SK-N-SH (cell line): ENCODE results near the gene PPP6R2. TPM values are rescaled to one million over a fixed set of nuclear protein-coding genes. Genes with fewer than 3 reads are reported as not detected.

Experiments used
- CTCF ChIA-PET: fragments of 300-600, 350-600 bp; formaldehyde crosslinking; extraction: SDS; loops from one replicate; lab custom pipeline; 2021; lab: Yijun Ruan, JAX
- POLR2A ChIA-PET: fragments of 350-600 bp; sonication (Branson Sonifier 250); formaldehyde crosslinking; extraction: SDS; loops from one replicate; lab custom pipeline; 2020; ENCODE audit warnings: antibody characterized with exemption, inconsistent platforms; lab: Yijun Ruan, JAX
- DNase-seq: peaks from one replicate; pipeline ENCODE4 v3.0.0; 2012
- H2AFZ ChIP-seq: fragments of 200-600 bp; sonication (generic); 2 replicates; pipeline ENCODE4 v1.8.1; 2016; ENCODE audit warnings: antibody characterized with exemption, mild to moderate bottlenecking, low read depth
- H3F3A ChIP-seq: fragments of 200-600 bp; sonication (generic); replicated peaks from 2 replicates; pipeline ENCODE3; 2016; ENCODE audit warnings: antibody characterized with exemption, mild to moderate bottlenecking; ENCODE audit not compliant: insufficient read depth
- H3K27ac ChIP-seq, 2 experiments: fragments of 200-500 bp in 1 of 2; fragments of 200-600 bp in 1 of 2; sonication (Bioruptor generic) in 1 of 2; sonication (generic), shearing (Covaris generic) in 1 of 2; 2 replicates each; pipeline versions ENCODE4 v1.5.1 to v1.6.1; 2014 to 2016; ENCODE audit warnings: low read depth in 2 of 2, inconsistent platforms in 1 of 2, low read length in 1 of 2, mild to moderate bottlenecking in 1 of 2, mixed read lengths in 1 of 2
- H3K27me3 ChIP-seq: fragments of 200-600 bp; sonication (generic), shearing (Covaris generic); 2 replicates; pipeline ENCODE4 v1.6.1; 2016; ENCODE audit warnings: mixed run types; ENCODE audit not compliant: insufficient read depth
- H3K36me3 ChIP-seq, 2 experiments: fragments of 200-500 bp in 1 of 2; fragments of 200-600 bp in 1 of 2; sonication (Bioruptor generic) in 1 of 2; sonication (generic) in 1 of 2; replicated peaks in 1 of 2; 2 replicates each; pipeline versions ENCODE3 to v1.5.1; 2014 to 2016; ENCODE audit warnings: low read length in 1 of 2, mild to moderate bottlenecking in 1 of 2; ENCODE audit not compliant: insufficient read depth in 2 of 2, control insufficient read depth in 1 of 2
- H3K4me1 ChIP-seq, 2 experiments: fragments of 200-500 bp in 1 of 2; fragments of 200-600 bp in 1 of 2; sonication (Bioruptor generic) in 1 of 2; sonication (generic), shearing (Covaris generic) in 1 of 2; 2 replicates each; pipeline versions ENCODE4 v1.5.1 to v1.6.1; 2014 to 2016; ENCODE audit warnings: low read depth in 1 of 2, low read length in 1 of 2, mixed run types in 1 of 2; ENCODE audit not compliant: insufficient read depth in 2 of 2, control insufficient read depth in 1 of 2
- H3K4me2 ChIP-seq: fragments of 200-600 bp; sonication (generic), shearing (Covaris generic); 2 replicates; pipeline ENCODE4 v1.6.1; 2017; ENCODE audit warnings: mixed run types
- H3K4me3 ChIP-seq, 2 experiments: fragments of 200-500 bp in 1 of 2; fragments of 200-600 bp in 1 of 2; sonication (Bioruptor generic) in 1 of 2; sonication (generic), shearing (Covaris generic) in 1 of 2; 2 replicates each; pipeline versions ENCODE4 v1.5.1 to v1.8.1; 2014 to 2016; ENCODE audit warnings: low read depth in 2 of 2, inconsistent platforms in 1 of 2, low read length in 1 of 2, mild to moderate bottlenecking in 1 of 2, mixed read lengths in 1 of 2, moderate library complexity in 1 of 2
- H3K79me2 ChIP-seq: fragments of 200-600 bp; sonication (generic); 2 replicates; pipeline ENCODE4 v1.8.1; 2017; ENCODE audit warnings: mild to moderate bottlenecking; ENCODE audit not compliant: insufficient read depth
- H3K9ac ChIP-seq: fragments of 200-600 bp; sonication (generic); 2 replicates; pipeline ENCODE4 v1.6.1; 2017; ENCODE audit warnings: mixed run types
- H3K9me2 ChIP-seq: fragments of 200-600 bp; sonication (generic); 2 replicates; pipeline ENCODE4 v1.6.1; 2017; ENCODE audit warnings: mixed run types
- H3K9me3 ChIP-seq: fragments of 200-600 bp; sonication (generic); 2 replicates; pipeline ENCODE4 v1.6.1; 2017; ENCODE audit warnings: mixed run types, mild to moderate bottlenecking, moderate library complexity
- H4K20me1 ChIP-seq: fragments of 200-600 bp; sonication (generic); 2 replicates; pipeline ENCODE4 v1.6.1; 2017; ENCODE audit warnings: mild to moderate bottlenecking, mixed run types; ENCODE audit not compliant: insufficient read depth
- ELF1 ChIP-seq: IDR thresholded peaks from 2 replicates; pipeline ENCODE4 v1.4.0; 2012
- EP300 ChIP-seq, 2 experiments: IDR thresholded peaks; 2 replicates each; pipeline versions ENCODE4 v1.4.0 to v1.6.1; 2012; ENCODE audit warnings: borderline replicate concordance in 1 of 2, low read depth in 1 of 2, low read length in 1 of 2
- FOXM1 ChIP-seq: IDR thresholded peaks from 2 replicates; pipeline ENCODE4 v1.4.0; 2012; ENCODE audit warnings: low read depth, mild to moderate bottlenecking
- GABPA ChIP-seq: IDR thresholded peaks from 2 replicates; pipeline ENCODE4 v1.4.0; 2012; ENCODE audit warnings: low read depth, mild to moderate bottlenecking
- JUND ChIP-seq: IDR thresholded peaks from 2 replicates; pipeline ENCODE4 v1.4.0; 2012
- MEF2A ChIP-seq: IDR thresholded peaks from 2 replicates; pipeline ENCODE4 v1.4.0; 2012; ENCODE audit warnings: low read depth, borderline replicate concordance
- NRF1 ChIP-seq: IDR thresholded peaks from 2 replicates; pipeline ENCODE4 v1.6.1; 2012; ENCODE audit warnings: low read depth, mild to moderate bottlenecking, low read length
- POLR2AphosphoS5 ChIP-seq: IDR thresholded peaks from 2 replicates; pipeline ENCODE4 v1.6.1; 2012; ENCODE audit warnings: low read depth, low read length
- REST ChIP-seq: IDR thresholded peaks from 2 replicates; pipeline ENCODE4 v1.6.1; 2012; ENCODE audit warnings: mild to moderate bottlenecking, low read depth, low read length, moderate library complexity
- RFX5 ChIP-seq: IDR thresholded peaks from 2 replicates; pipeline ENCODE4 v1.6.1; 2012; ENCODE audit warnings: mild to moderate bottlenecking, improper control_type of control experiment, low read length
- SIN3A ChIP-seq: IDR thresholded peaks from 2 replicates; pipeline ENCODE4 v1.6.1; 2012; ENCODE audit warnings: low read depth, mild to moderate bottlenecking, low read length, moderate library complexity, borderline replicate concordance
- SMC3 ChIP-seq: IDR thresholded peaks from 2 replicates; pipeline ENCODE4 v1.6.1; 2012; ENCODE audit warnings: low read depth, low read length, improper control_type of control experiment
- TAF1 ChIP-seq: IDR thresholded peaks from 2 replicates; pipeline ENCODE4 v1.6.1; 2012; ENCODE audit warnings: low read depth, mild to moderate bottlenecking, low read length, moderate library complexity, borderline replicate concordance
- TCF12 ChIP-seq: IDR thresholded peaks from 2 replicates; pipeline ENCODE4 v1.4.0; 2012
- TEAD4 ChIP-seq: IDR thresholded peaks from 2 replicates; pipeline ENCODE4 v1.4.0; 2012; ENCODE audit warnings: mild to moderate bottlenecking, borderline replicate concordance; ENCODE audit not compliant: insufficient read depth
- YY1 ChIP-seq: IDR thresholded peaks from 2 replicates; pipeline ENCODE4 v1.4.0; 2012; ENCODE audit warnings: low read depth, mild to moderate bottlenecking
- WGBS: methylation state at CpG from one replicate; pipeline ENCODE4 v1.1.6; 2017; ENCODE audit warnings: low lambda C conversion rate; 5-methylcytosine and 5-hydroxymethylcytosine counted together
- polyA plus RNA-seq, 3 experiments: library from polyadenylated mRNA; depleted of rRNA; stranded (reverse); fragments of >200 nt; gene quantifications; 2 replicates each; pipeline ENCODE4 v1.2.3, GENCODE V29; 2012
- TF ChIP-seq, protein P1 (sequence below): fragments of 150-350 bp; IDR thresholded peaks from 2 replicates; pipeline ENCODE4 v1.6.1; 2016; ENCODE audit warnings: mild to moderate bottlenecking, low read depth, low read length
- TF ChIP-seq, protein P2 (sequence below): IDR thresholded peaks from 2 replicates; pipeline ENCODE4 v1.4.0; 2012; ENCODE audit warnings: low read depth, borderline replicate concordance
- TF ChIP-seq, protein P3 (sequence below): IDR thresholded peaks from 2 replicates; pipeline ENCODE4 v1.4.0; 2012; ENCODE audit warnings: low read depth

The PPP6R2 gene
- polyA plus RNA-seq, 1 of the 3 experiments (the other 2 are of a cell fraction) = 45.7 TPM

DNA sequence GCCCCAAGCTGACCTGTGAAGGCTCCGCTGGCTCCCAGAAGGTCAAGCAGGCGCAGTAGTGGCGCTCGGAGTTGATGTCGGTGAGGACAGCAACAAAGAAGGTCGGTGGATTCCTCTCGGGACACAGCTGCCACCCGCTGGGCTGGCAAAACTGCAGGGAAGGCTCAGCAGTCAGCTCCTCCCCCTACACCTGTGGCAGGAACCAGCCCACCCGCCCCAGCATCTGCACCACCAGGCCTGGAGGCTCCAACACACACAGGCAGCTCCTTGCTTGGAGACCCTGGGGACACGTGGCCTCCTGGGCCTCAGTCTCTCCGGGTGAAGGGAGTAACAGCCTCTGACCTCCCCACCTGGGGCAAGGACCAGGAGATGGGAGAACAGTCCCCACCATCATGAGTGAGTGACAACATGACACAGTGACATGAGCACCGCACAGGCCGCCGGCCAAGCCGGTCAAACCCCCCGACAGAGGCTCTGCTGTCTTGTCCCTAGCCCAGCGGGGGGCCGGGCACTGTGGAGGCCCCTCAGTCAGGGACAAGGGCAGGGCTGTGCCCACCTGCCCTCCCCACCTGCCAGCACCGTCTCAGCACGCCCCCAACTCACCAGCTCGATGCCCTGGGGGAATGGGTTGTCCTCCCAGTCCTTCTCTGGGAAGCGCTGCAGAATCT, 124.8 kb downstream of the PPP6R2 start:
- Histone ChIP-seq H3K27me3 (no peaks in the 10 kb centered on the region), H2AFZ (no peak overlapping the region), H3K9ac (no peak overlapping the region), H4K20me1 (peaks cover 52% of the 10 kb centered on the region), H3K4me2 (no peak overlapping the region), H3K27ac (no peak overlapping the region), H3F3A (no peaks in the 10 kb centered on the region), H3K9me2 (no peaks in the 10 kb centered on the region), H3K79me2 (peaks cover 49% of the 10 kb centered on the region)
- WGBS = 94% methylated on average over 9 of the region's 22 CpGs
- TF ChIP-seq FOXM1 = no peak
- no peak for TF ChIP-seq TEAD4
- TF ChIP-seq, all 33 proteins: peak for 0
- Histone ChIP-seq H3K9me3 (no peaks in the 10 kb centered on the region), H3K36me3 (peaks cover 0 to 48% of the 10 kb centered on the region in 2 experiments), H3K4me3 (no peak overlapping the region), H3K4me1 (peaks cover 4 to 23% of the 10 kb centered on the region in 2 experiments; a peak in 2 of 4 replicates)
- POLR2A ChIA-PET = no interaction called here
- CTCF ChIA-PET = interaction anchor here (1.1 to 1.9 kb wide), 2 partner anchors 11 to 30 kb away, joined by 4 to 8 read pairs; no protein-coding TSS in a partner anchor
- no peak for DNase-seq

GRCh38 chr22:50468626-50469025, 125.5 kb downstream of the PPP6R2 start:
- Histone ChIP-seq H3K27me3 (no peaks in the 10 kb centered on the region), H3K4me1 (peaks cover 4 to 30% of the 10 kb centered on the region in 2 experiments; a peak in 2 of 4 replicates), H3K9me3 (no peaks in the 10 kb centered on the region), H3K4me3 (no peak overlapping the region), H3K9ac (no peak overlapping the region), H3K4me2 (no peak overlapping the region), H3K79me2 (peaks cover 56% of the 10 kb centered on the region), H4K20me1 (peaks cover 59% of the 10 kb centered on the region), H3K27ac (no peak overlapping the region), H3F3A (no peaks in the 10 kb centered on the region), H3K9me2 (no peaks in the 10 kb centered on the region), H2AFZ (no peak overlapping the region), H3K36me3 (peaks cover 0 to 42% of the 10 kb centered on the region in 2 experiments)
- TF ChIP-seq TAF1 (no peak), RFX5 (no peak), SMC3 (no peak), REST (no peak), POLR2AphosphoS5 (no peak), TEAD4 (no peak), GABPA (no peak), SIN3A (no peak), YY1 (no peak), TCF12 (no peak), JUND (no peak), EP300 (IDR thresholded peaks at IDR 0.05; ENCODE audit: borderline replicate concordance in 1 of 2, low read depth in 1 of 2, low read length in 1 of 2) (no peak), NRF1 (no peak), MEF2A (no peak), FOXM1 (no peak), ELF1 (no peak)
- TF ChIP-seq, protein P1, sequence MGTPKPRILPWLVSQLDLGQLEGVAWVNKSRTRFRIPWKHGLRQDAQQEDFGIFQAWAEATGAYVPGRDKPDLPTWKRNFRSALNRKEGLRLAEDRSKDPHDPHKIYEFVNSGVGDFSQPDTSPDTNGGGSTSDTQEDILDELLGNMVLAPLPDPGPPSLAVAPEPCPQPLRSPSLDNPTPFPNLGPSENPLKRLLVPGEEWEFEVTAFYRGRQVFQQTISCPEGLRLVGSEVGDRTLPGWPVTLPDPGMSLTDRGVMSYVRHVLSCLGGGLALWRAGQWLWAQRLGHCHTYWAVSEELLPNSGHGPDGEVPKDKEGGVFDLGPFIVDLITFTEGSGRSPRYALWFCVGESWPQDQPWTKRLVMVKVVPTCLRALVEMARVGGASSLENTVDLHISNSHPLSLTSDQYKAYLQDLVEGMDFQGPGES = no peak
- TF ChIP-seq, protein P2, sequence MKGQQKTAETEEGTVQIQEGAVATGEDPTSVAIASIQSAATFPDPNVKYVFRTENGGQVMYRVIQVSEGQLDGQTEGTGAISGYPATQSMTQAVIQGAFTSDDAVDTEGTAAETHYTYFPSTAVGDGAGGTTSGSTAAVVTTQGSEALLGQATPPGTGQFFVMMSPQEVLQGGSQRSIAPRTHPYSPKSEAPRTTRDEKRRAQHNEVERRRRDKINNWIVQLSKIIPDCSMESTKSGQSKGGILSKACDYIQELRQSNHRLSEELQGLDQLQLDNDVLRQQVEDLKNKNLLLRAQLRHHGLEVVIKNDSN = no peak
- TF ChIP-seq, protein P3, sequence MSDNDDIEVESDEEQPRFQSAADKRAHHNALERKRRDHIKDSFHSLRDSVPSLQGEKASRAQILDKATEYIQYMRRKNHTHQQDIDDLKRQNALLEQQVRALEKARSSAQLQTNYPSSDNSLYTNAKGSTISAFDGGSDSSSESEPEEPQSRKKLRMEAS = no peak
- ChIA-PET POLR2A (no interaction called here), CTCF (interaction anchor here (1.1 to 1.9 kb wide), 2 partner anchors 11 to 29 kb away, joined by 4 to 8 read pairs; no protein-coding TSS in a partner anchor)
- WGBS = 74% methylated on average over 4 of the region's 8 CpGs
- DNase-seq = no peak
